ENCODE data around the gene ACTMAP. TPM values are rescaled to one million over a fixed set of nuclear protein-coding genes. Genes with fewer than 3 reads are reported as not detected.
"Not testable (repeated sequence)": the region's sequence is repeated elsewhere in the genome, so short reads cannot be mapped to it uniquely, and the experiment has no call there.

The ACTMAP gene, protein sequence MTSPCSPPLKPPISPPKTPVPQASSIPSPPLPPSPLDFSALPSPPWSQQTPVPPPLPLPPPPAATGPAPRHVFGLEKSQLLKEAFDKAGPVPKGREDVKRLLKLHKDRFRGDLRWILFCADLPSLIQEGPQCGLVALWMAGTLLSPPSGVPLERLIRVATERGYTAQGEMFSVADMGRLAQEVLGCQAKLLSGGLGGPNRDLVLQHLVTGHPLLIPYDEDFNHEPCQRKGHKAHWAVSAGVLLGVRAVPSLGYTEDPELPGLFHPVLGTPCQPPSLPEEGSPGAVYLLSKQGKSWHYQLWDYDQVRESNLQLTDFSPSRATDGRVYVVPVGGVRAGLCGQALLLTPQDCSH
- 1.3 and 1.5 TPM in 2 replicates for total RNA-seq (2014; rRNA removed; shearing (Covaris generic))

DNA sequence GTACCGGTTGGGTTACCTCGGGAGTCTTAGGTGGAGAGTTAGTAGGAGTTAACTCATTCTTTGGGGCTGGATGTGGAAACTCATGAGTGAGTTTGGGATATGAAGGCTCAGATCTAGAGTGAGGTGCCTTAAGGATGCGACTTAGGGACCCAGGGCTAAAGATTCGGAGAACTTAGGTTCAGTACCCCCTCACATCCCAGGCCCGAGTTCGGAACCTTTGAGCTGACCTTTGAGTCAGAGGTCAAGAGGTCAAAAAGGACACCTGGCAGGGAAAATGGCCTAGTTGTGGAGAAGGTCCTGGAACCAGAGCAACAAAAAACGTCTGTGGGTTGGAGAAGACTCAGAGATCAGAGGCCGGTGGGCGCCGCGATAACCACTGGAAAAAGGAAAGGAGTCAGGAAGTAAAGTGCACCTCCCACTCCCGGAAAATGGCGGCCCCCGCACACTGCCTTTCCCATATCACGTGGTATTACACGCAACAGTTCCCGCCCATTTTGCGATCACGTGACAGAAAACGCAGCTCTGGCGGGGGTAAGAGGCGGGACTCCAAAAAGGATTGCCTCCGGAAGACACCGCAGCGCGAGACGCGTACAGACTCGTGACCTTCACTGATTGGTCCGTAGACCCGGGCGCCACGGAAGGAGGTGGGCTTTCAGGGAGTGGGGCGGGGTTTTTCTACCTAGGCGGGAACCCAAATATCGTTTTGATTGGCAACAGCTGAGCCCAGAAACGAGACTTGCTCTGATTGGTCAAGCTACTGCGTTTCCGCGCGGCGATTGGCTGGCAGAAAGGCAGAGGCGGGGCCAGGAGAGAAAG lies at the start of gene ACTMAP:
TSS of gene ACTMAP (minus strand) at position 420 of the 816 bp plus-strand sequence. CDS start 674 bp downstream, outside the sequence.
- DNase-seq (ENCODE audit: low read depth) = peak; percentile 100

DNA sequence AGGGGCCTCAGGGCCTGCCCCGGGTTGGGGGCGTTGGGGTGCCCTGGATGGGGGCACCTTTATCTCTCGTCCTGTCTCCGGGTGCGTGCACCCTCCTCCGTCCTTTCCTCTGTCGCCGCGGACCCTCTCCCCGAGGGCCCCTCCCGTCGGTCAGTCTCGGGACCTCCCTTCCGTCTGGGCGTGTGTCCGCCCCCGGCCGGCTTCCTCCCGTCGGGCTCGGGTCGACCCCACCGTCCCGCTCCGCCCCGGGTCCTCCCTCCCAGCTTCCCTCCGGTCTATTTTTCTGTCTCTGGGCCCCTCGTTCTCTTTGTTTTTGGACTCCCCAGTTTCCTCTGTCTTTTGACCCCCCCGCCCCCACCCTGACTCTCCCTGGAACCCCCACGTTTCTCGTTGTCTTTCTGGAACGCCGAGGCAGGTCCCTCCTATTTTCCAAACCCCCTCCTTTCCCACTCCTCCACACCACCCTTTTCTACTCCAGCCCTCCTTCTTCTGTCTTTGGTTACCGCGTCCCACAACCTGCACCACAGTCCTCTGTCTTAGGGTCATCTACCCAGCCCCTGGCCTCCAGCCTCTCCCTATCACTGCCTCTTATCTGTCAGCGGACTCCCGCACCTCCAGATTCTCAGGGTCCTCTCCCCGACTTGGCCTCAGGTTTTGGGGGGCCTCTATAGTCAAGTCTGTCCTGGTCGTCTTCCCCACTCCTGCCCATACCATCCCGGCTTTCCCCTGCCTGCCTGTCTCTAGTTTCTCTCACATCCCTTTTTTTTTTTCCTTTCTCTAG lies 49.5 kb upstream of the ACTMAP start:
- peak; percentile 42 for DNase-seq (ENCODE audit: low read depth)

DNA sequence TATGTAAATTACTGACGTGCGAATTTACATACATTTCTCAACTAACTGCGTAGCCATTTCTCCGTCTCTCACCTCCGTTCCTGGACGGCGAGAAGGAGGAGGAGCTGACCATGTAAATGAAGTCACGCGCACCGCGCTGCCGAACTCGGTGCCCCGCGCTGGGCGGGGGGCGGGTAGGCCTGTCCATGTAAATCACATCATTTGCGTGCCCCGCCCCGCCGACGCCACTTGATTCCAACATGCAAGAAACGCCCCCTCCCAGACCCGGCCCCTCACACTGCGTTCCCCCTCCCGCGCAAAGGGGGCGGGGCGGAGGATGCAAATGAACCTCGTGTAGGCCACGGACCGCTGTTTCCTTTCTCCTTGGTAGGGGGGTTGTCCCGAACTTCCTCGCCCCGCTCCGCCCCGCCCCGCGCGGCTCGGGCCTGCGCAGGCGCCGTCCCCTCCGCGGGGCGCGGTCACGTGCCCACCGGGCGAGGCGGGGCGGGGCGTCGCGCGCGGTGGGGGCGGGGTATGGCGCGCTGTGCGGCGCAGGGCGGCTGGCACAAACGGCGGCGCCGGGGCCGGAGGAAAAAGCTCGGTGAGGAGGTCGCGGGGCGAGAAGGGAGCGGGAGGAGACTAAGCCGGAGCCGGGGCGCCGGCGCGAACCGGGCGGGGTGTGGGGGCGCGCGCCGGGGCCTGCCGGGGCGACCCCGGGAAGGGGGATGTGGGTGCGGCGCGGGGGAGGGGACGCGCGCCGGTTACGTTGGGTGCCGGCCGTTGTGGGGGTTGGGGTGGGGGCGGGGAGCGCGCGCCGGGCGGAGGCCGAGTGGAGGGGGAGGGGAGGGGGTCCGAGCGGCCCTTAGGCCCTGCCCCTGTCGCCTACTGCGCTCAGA lies 48.6 kb upstream of the ACTMAP start, which contains the start of gene EGLN2:
TSS of gene EGLN2 (plus strand) at position 509 of the 875 bp plus-strand sequence. CDS start 1,382 bp downstream, outside the sequence.
- peak; percentile 100 for DNase-seq (ENCODE audit: low read depth)

DNA sequence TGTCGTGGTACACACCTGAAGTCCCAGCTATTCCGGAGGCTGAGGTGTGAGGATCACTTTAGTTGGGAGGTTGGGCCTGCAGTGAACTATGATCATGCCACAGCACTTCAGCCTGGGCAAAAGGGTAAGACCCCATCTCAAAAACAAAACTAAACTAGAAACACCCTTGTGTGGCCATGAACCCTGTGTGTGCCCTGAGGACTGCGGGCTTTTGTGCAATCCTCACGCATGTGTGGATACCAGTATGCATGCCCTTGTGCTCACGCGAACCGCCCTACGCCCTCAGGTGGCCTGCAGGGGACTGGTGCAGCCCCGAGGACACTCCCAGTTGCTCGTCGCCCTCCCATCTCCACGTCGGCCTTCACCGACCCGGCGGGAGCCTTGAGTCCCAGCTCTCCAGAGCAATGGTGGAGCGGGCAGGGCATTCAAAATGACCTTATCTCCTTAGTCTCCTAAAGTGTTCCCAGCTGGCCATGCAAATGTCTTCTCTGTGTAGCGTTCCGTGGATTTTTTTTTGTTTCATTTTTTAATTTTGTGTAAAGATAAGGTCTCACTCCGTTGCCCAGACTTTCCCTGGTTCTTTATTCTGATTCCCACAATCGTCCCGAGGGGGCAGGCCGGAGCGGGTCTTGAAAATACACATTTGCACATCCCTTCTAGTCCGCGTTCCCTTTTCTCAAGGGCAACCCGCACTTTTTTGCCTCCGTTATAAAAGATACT lies 47.8 kb upstream of the ACTMAP start:
- DNase-seq (ENCODE audit: low read depth) = peak; percentile 82

DNA sequence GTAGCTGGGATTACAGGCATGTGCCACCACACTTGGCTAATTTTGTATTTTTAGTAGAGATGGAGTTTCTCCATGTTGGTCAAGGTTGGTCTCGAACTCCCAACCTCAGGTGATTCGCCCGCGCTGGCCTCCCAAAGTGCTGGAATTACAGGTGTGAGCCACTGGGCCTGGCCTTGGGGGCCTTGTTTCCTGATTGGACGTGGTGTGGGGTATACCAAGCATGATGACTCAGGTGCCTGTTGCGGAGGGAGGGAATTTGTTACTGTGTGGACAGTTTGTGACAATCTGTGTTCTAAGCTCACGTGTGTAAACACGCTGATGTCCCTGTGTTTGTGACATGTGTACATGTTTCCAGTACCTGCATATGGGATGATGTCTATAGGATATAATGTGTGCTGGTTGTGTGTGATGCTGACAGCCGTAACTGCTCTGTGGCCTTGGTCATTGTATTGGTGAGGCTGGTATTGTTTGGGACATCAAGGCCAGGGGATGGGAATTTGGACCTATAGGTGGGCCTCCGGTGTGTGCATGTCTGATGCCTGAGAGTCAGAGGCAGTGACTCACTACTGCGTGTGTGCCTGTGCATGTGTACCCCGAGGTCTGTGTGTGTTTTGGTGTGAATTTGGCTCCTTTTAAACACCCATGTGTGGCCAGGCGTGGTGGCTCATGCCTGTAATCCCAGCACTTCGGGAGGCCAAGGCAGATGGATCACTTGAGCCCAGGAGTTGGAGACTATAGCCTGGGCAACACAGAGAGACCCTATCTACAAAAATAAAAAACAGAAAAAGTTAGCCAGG lies 47.1 kb upstream of the ACTMAP start:
- no peak for DNase-seq (ENCODE audit: low read depth)

DNA sequence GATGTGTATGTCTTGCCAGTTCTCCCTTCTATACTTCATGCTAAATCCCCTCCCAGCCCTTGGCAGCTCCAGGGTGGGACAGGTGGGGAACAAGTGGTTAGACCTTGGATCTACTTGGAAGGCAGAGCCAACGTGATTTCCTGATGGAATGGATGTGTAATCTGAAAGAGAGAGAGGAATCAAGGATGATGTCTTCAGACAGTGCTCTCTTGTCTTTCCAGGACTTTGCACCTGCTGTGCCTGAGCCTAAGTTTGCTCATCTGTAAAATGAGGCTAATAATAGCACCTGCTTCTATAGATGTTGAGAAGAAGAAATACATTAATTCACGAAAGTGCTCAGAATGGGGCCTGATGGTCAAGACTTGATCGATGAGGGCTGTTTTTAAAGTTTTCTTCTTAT lies 41.7 kb upstream of the ACTMAP start:
- DNase-seq (ENCODE audit: low read depth) = no peak

DNA sequence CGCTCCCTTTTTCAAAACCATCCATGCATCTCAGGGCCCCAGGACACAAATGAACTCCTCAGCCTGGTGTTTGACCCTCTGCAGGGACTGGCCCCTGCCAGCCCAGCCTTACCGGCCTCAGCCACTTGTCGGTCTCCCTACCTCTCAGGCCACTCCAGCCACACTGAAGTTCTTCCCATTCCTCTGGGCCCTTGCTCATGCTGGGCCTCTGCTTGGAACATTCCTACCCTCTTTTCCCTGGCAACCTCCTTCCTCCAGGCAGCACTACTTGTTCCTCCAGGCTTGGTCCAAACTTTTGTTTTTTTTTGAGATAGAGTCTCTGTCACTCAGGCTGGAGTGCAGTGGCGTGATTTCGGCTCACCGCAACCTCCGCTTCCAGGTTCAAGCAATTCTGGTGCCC lies 41.1 kb upstream of the ACTMAP start:
- no peak for DNase-seq (ENCODE audit: low read depth)

DNA sequence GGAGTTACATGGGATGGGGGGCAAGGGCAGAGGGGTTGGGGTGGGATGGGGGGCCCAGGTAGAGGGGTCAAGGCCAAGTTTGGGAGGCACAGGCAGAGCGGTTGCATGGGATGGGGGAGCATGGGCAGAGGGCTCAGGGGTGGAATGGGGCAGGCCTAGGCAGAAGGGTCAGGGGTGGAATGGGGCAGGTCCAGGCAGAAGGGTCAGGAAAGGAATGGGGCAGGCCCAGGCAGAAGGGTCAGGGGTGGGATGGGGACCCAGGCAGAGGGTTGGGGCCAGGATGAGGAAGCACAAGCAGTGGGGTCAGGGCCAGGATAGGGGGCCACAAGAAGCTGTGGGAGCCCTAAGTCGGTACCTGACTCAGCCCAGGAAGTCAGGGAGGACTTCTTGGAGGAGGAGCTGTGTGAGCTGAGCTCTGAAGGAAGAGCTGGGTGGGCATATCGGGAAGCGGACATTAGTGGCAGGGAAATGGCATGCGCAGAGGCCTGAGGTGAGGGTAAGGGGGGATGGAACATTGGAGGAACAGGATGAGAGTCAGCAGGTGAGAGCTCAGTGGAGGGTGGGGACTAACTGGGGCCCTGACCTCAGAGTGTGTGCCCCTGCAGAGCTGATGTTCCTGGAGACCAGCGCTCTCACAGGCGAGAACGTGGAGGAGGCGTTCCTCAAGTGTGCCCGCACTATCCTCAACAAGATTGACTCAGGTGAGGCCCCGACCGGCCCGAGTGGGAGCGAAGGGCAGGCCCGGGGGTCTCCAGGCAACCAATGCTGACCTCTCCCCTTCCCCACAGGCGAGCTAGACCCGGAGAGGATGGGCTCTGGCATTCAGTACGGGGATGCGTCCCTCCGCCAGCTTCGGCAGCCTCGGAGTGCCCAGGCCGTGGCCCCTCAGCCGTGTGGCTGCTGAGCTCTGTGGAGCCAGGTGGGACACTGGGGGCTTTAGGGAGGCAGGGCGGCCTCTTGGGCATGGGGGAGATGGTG lies 36.1 kb upstream of the ACTMAP start:
- no peak for DNase-seq (ENCODE audit: low read depth)

DNA sequence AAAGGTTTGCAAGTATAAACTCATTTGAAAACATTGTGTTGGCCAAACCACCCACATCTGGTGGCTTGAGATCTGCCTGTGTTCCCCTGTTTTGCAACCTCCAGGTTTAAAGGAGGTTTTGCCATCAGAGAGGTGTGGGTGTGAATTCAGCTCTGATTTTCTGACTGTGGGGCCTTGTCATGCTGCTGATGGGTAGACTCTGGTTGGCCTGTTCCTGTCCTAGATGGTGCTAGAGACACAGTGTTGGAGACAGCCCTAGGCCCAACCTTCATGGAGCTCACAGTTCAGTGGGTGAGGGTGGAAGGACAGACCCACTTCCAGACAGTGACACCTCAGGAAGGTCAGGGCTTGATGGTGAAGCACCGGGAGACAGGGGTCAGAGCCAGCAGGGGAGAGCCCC lies 35.2 kb upstream of the ACTMAP start:
- DNase-seq (ENCODE audit: low read depth) = no peak

DNA sequence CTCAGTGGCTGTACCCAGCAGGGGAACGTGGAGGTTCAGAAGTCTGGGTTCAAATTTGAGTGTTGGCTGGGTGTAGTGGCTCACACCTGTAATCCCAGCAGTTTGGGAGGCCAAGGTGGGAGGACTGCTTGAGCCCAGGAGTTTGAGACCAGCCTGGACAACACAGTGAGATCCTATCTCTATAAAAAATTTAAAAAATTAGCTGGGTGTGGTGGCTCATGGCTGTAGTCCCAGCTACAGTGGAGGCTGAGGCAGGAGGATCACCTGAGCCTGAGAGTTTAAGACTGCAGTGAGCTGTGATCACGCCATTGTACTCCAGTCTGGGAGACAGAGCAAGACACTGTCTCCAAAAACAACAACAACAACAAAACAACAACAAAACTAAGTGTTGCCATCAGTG lies 33.9 kb upstream of the ACTMAP start:
- not testable (repeated sequence) for DNase-seq (ENCODE audit: low read depth)

DNA sequence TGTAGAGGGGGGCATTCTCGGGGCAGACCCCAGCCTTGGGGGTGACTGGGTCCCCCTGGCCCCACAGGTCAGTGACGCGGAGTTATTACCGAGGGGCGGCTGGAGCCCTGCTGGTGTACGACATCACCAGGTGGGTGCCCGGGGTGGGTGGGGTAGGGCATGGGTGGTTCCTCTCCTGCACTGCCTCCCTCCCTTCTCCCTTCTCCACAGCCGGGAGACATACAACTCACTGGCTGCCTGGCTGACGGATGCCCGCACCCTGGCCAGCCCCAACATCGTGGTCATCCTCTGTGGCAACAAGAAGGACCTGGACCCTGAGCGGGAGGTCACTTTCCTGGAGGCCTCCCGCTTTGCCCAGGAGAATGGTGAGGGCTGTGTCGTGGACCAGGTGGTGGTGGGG lies 33.4 kb upstream of the ACTMAP start:
- no peak for DNase-seq (ENCODE audit: low read depth)

DNA sequence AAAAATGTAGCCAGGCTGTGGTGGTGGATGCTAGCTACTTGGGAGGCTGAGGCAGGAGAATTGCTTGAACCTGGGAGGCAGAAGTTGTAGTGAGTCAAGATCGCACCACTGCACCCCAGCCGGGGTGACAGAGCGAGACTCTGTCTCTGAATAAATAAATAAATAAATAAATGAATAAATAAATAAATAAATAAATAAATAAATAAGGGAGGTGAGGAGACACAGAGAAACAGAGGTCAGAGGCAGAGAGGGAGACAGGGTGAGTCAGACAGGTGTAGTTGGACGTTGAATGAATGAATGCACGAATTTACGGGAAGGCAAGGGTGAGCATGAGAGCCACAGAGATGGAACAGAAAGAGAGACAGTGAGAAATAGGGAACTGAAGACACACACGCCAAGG lies 30.9 kb upstream of the ACTMAP start:
- no peak for DNase-seq (ENCODE audit: low read depth)

DNA sequence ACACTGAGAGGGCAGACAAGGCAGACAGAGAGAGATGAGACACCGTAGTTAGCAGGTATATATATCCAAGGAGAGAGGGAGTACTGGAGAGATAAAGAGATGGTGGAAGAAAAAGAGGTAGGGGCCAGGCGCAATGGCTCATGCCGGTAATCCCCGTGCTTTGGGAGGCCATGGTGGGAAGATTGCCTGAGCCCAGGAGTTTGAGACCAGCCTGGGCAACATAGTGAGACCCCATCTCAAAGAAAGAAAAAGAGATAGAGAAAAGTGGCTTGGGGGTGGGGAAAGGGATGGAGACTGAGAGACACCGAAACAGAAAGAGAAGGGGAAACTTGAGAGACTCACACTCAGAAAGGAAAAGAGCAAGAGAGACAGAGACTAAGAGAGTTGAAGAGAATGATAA lies 30.3 kb upstream of the ACTMAP start:
- no peak for DNase-seq (ENCODE audit: low read depth)

DNA sequence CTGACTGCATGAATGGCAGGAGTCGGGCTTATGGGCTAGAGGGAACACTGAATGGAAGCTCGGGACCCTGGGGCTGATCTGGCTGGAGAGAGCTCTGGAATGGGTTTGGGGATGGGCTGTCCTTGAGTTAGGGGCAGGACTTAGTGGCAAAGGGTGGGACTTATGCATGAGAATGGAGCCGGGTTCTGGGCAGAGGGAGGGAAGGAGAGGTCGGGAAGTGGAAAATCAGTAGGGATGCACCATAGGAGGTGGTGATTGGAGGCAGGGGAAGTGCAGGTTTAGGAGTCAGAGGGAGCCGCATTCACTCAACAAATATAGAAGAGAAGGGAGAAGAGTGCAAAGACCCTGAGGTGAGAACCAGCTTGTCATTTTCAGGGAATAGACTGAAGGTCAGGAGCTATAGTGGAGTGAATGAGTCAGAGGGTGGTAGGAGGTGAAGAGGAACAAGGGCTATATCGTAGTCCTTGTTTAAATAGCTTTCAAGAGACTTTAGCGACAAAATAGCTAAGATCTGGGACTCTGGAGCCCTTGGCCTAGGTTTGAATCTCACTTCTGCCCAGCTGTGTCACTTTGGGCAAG lies 28.5 kb upstream of the ACTMAP start:
- DNase-seq (ENCODE audit: low read depth) = no peak

DNA sequence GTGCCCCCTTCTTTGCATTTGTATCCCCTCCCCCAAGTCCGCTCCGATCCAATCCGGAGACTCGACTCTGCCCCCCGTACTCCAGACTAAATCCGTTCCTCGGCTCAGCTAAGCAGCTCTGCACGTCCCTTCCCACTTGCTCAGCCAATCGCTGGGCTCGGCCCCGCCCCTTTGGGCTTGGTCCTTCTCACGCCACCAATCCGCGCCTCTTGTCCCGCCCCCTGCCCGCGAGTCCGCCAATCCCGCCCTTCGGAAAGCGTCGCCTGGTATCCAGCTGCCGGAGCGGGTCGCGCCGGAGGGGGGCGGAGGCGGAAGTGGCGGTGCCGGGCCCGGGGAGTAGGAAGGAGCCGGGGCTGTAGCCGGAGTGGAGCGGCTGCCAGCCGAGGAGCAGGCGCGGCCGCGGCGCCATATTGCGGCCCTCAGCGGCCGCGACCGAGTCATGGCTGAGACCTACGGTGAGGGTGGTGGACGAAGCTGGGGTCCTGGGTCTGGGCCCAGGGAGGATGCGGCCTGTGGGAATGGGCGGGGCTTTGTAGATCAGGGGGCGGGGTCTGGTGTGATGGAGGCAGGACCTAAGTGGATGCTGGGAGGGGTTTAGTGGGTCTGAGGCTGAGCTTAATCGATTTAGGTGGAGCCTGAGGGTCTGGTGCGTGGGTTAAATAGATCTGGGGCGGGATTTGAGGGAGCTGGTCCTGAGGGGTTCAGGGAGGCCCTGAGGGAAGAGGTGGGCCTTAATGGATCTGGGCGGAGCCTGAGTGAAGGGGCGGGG lies 27.8 kb upstream of the ACTMAP start, which contains the start of gene RAB4B:
TSS of gene RAB4B (plus strand) at position 311 of the 769 bp plus-strand sequence. CDS start at position 440, 129 bp downstream.
- DNase-seq (ENCODE audit: low read depth) = peak; percentile 100

DNA sequence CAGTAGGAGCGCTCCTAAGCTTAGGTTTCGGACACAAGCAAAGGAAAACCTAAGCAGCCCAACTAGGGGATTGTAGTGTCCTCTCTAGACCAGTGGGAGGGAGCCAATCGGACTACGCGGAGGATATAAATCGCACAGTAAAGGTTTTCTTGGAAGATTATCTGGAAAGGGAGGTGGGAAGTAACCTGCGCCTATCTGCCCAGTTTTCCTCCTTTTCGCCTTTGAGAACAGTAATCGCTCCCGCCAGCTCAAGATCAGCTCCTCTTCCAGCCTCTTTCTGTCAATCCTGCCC lies 27.3 kb upstream of the ACTMAP start:
- DNase-seq (ENCODE audit: low read depth) = no peak

DNA sequence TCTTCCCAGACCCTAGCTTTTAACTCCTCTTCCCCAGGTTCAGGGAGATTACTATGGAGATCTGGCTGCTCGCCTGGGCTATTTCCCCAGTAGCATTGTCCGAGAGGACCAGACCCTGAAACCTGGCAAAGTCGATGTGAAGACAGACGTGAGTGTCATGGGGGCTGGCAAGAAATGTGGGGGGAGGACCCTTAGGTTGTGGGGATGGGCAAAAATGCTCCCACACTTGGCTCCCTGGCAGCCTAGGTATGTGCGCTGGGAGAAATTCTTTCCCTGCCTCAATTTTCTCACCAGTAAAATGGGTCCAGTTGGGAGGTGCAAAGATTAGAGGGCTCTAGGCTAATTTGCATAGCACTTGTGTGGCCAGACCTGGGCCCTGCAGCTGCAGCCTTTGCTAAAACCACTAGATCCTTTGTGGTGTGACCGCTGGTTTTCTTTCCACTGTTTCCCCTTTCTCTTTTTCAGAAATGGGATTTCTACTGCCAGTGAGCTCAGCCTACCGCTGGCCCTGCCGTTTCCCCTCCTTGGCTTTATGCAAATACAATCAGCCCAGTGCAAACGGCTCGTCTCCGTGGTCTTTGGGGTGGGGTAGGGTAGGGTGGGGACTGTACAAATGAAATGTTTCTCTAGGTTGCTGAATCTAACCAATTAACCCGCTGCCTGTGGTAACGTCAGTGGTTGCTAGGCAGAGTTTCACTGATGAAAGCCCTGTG lies 26.8 kb upstream of the ACTMAP start:
- peak; percentile 93 for DNase-seq (ENCODE audit: low read depth)

Data from RPMI7951 (cell line).